Lower leg skin (tissue), 4 donors: ENCODE results near the gene LMTK2. TPM values are rescaled to one million over a fixed set of nuclear protein-coding genes. Genes with fewer than 3 reads are reported as not detected.
A peak's percentile ranks its signal among the peaks of the same experiment; 100 is the strongest.

ENCODE experiments used
- DNase-seq, 2 donors: peaks; one replicate each; pipeline ENCODE4 v3.0.0-alpha.2; 2019; ENCODE audit warnings: low spot score in 2 of 2
- H3K4me3 ChIP-seq: fragments of 200-600 bp; sonication (generic); 2 replicates; pipeline ENCODE4 v1.5.1; 2017; ENCODE audit warnings: mild to moderate bottlenecking, low read depth; ENCODE audit not compliant: poor library complexity, severe bottlenecking
- CTCF ChIP-seq, 3 donors: fragments of 450-650 bp; IDR thresholded peaks; one replicate each; pipeline ENCODE4 v1.5.1; 2016; ENCODE audit warnings: antibody characterized with exemption in 3 of 3, mild to moderate bottlenecking in 3 of 3, moderate library complexity in 2 of 3
- POLR2A ChIP-seq, 2 donors: fragments of 450-650 bp; IDR thresholded peaks; one replicate each; pipeline ENCODE4 v1.6.1; 2016 to 2017; ENCODE audit warnings: antibody characterized with exemption in 2 of 2, mild to moderate bottlenecking in 1 of 2, moderate library complexity in 1 of 2
- WGBS, 2 donors: methylation state at CpG; one replicate each; pipeline ENCODE4 v1.1.5; 2018; 5-methylcytosine and 5-hydroxymethylcytosine counted together
- intact Hi-C: fragments of 100-400 bp; cut with DNase I; formaldehyde crosslinking; loops from one replicate; pipeline ENCODE4 v1.15.0; 2023; ENCODE audit warnings: low total_unique reads
- total RNA-seq, 4 donors: library from RNA; depleted of rRNA; stranded (reverse); fragments of >200 nt; gene quantifications; one replicate each; pipeline ENCODE4 v1.1.0, GENCODE V29; 2016

Gene LMTK2
- total RNA-seq, 4 donors from 2014 or later, result 31.9 to 44.3 (median 35.0) TPM

GRCh38 chr7:98090116-98090515 lies 16.5 kb upstream of the LMTK2 start:
- intact Hi-C loops, result no loop called here
- no peak overlapping the region for H3K4me3 ChIP-seq
- 52 to 70% methylated on average over 4 of the region's 4 CpGs for WGBS, 2 donors
- peak in 1 of 2 donors; percentile 13 for DNase-seq
- TF ChIP-seq POLR2A (IDR thresholded peaks at IDR 0.05), result no peak
- no peak for TF ChIP-seq CTCF (IDR thresholded peaks at IDR 0.05)

GRCh38 chr7:98091061-98091460 lies 15.6 kb upstream of the LMTK2 start:
- no peak overlapping the region for H3K4me3 ChIP-seq
- 67 to 73% methylated on average over 2 of the region's 2 CpGs for WGBS, 2 donors
- intact Hi-C loops, result no loop called here
- DNase-seq, result no peak
- no peak for TF ChIP-seq POLR2A (IDR thresholded peaks at IDR 0.05)
- TF ChIP-seq CTCF (IDR thresholded peaks at IDR 0.05), result no peak

GRCh38 chr7:98091523-98091922 lies 15.1 kb upstream of the LMTK2 start:
- TF ChIP-seq CTCF (IDR thresholded peaks at IDR 0.05), result no peak
- no peak for TF ChIP-seq POLR2A (IDR thresholded peaks at IDR 0.05)
- 83 to 85% methylated on average over 3 of the region's 3 CpGs for WGBS, 2 donors
- no peak for DNase-seq
- intact Hi-C loops, result no loop called here
- H3K4me3 ChIP-seq, result no peak overlapping the region

- intact Hi-C loops, result no loop called here
- DNase-seq, result no peak
- TF ChIP-seq POLR2A (IDR thresholded peaks at IDR 0.05), result no peak
- no peak for TF ChIP-seq CTCF (IDR thresholded peaks at IDR 0.05)
- WGBS, 2 donors, result 87 to 94% methylated on average over 1 of the region's 1 CpG
- no peak overlapping the region for H3K4me3 ChIP-seq
Measured at GRCh38 chr7:98097042-98097645, 9.5 kb upstream of the LMTK2 start.

GRCh38 chr7:98100088-98100487 lies 6.6 kb upstream of the LMTK2 start:
- WGBS, 2 donors, result 88 to 90% methylated on average over 1 of the region's 1 CpG
- intact Hi-C loops, result loop anchor here (10.0 kb wide), 1 partner anchor 65 kb away; no protein-coding TSS in a partner anchor
- TF ChIP-seq CTCF (IDR thresholded peaks at IDR 0.05), result no peak
- no peak for TF ChIP-seq POLR2A (IDR thresholded peaks at IDR 0.05)
- no peak for DNase-seq
- no peak overlapping the region for H3K4me3 ChIP-seq

- no peak for DNase-seq
- intact Hi-C loops, result loop anchor here (10.0 kb wide), 1 partner anchor 63 kb away; no protein-coding TSS in a partner anchor
- TF ChIP-seq POLR2A (IDR thresholded peaks at IDR 0.05) (no peak), CTCF (IDR thresholded peaks at IDR 0.05) (no peak)
- H3K4me3 ChIP-seq, result no peak overlapping the region
- WGBS, 2 donors, result 63 to 74% methylated on average over 1 of the region's 1 CpG
Measured at GRCh38 chr7:98102170-98102569, 4.5 kb upstream of the LMTK2 start.
